Type B pancreatic cell (in vitro differentiated cells): ENCODE data around the gene TSPAN2. TPM values are rescaled to one million over a fixed set of nuclear protein-coding genes. Genes with fewer than 3 reads are reported as not detected.

Source experiments
- DNase-seq: peaks from one replicate; pipeline ENCODE4 v3.0.0; 2021; ENCODE audit warnings: mixed read lengths; ENCODE audit not compliant: unreplicated experiment; ENCODE audit errors: extremely low spot score
- H3K27ac Mint-ChIP-seq: 2 replicates; pipeline ENCODE4 v1.8.0; 2021; ENCODE audit warnings: mild to moderate bottlenecking, mixed read lengths
- H3K27me3 Mint-ChIP-seq: 2 replicates; pipeline ENCODE4 v1.8.0; 2021; ENCODE audit warnings: mixed read lengths
- H3K36me3 Mint-ChIP-seq: 2 replicates; pipeline ENCODE4 v1.8.0; 2021; ENCODE audit warnings: mixed read lengths
- H3K4me1 Mint-ChIP-seq: one replicate; pipeline ENCODE4 v1.8.0; 2021; ENCODE audit warnings: mixed read lengths; ENCODE audit not compliant: unreplicated experiment
- H3K4me3 Mint-ChIP-seq: 2 replicates; pipeline ENCODE4 v1.8.0; 2021; ENCODE audit warnings: mild to moderate bottlenecking, mixed read lengths
- H3K9me3 Mint-ChIP-seq: 2 replicates; pipeline ENCODE4 v1.8.0; 2021; ENCODE audit warnings: mixed read lengths
- total RNA-seq: library from RNA; stranded (reverse); gene quantifications from 2 replicates; pipeline ENCODE4 v1.2.1, GENCODE V29; 2021; ENCODE audit warnings: low replicate concordance
- TF ChIP-seq, protein P1 (sequence below): fragments of 200-600 bp; sonication (generic); conservative IDR thresholded peaks from 2 replicates; pipeline ENCODE4 v1.5.0; 2021; ENCODE audit warnings: antibody characterized with exemption, mild to moderate bottlenecking

Gene TSPAN2
- total RNA-seq, 1 donor from 2014 or later = 29.6 TPM

DNA sequence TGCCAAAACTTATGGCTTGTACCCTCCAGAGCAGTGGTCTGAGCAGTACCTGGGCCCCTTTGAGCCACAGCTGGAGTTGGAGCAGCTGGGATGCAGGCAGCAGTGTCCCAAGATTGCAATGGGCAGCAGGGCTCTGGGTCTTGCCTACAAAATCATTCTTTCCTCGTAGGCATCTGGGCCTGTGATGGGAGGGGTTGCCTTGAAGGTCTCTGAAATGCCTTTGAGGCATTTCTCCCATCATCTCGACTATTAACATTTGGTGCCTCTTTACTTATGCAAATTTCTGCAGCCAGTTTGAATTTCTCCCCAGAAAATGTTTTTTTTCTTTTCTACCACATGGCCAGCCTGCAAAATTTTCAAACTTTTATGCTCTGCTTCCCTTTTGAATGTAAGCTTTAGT lies 31.0 kb upstream of the TSPAN2 start:
- Mint-ChIP-seq H3K4me1 (peaks cover 4% of the 10 kb centered on the region), H3K9me3 (peaks cover 37% of the 10 kb centered on the region)
- DNase-seq = no peak

DNA sequence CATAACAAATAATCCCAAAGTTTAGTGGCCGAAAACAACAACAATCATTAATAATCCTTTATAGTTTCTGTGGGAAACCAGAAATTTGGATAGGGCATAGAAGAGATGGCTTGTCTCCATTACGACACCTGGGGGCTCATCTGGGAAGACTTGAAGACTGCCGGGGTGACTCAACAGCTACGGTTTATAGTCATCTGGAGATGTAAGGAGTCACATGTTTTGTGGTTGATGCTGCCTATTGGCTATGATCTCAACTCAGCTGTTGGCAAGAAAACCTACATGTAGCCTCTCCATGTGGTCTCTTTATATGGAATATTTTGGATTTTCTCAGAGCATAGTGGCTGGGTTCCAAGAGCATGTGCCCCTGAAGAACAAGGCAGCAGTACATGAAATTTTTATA lies 29.3 kb upstream of the TSPAN2 start:
- H3K4me1 Mint-ChIP-seq = peaks cover 5% of the 10 kb centered on the region
- TF ChIP-seq, protein P1, sequence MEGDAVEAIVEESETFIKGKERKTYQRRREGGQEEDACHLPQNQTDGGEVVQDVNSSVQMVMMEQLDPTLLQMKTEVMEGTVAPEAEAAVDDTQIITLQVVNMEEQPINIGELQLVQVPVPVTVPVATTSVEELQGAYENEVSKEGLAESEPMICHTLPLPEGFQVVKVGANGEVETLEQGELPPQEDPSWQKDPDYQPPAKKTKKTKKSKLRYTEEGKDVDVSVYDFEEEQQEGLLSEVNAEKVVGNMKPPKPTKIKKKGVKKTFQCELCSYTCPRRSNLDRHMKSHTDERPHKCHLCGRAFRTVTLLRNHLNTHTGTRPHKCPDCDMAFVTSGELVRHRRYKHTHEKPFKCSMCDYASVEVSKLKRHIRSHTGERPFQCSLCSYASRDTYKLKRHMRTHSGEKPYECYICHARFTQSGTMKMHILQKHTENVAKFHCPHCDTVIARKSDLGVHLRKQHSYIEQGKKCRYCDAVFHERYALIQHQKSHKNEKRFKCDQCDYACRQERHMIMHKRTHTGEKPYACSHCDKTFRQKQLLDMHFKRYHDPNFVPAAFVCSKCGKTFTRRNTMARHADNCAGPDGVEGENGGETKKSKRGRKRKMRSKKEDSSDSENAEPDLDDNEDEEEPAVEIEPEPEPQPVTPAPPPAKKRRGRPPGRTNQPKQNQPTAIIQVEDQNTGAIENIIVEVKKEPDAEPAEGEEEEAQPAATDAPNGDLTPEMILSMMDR = no peak

More for the DNA sequence above, 31.0 kb upstream of the TSPAN2 start:
- Mint-ChIP-seq H3K36me3 (no peaks in the 10 kb centered on the region), H3K4me3 (no peak overlapping the region), H3K27me3 (no peaks in the 10 kb centered on the region), H3K27ac (no peak overlapping the region)
- TF ChIP-seq, protein P1 = no peak

DNA sequence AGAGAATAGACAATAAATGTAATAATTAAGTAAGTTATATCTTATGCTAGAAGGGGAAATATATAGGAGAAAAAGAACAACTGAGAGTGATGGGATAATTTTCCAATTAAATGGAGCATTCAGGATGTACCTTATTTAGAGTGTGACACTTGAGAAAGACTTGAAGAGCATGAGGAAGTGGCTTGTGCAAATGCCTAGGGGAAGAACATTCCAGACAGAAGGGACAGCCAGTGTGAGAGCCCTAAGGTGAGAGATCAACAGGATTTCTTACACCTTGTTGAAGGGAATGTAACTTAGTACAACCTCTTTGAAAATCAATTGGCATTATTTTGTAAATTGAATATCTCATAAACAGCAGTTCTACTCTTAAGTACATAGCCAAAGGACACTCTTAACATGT lies 28.8 kb upstream of the TSPAN2 start:
- DNase-seq = no peak
- no peaks in the 10 kb centered on the region for H3K27me3 Mint-ChIP-seq
- H3K36me3 Mint-ChIP-seq = no peaks in the 10 kb centered on the region
- peak overlapping the region; percentile 86 for H3K27ac Mint-ChIP-seq
- H3K9me3 Mint-ChIP-seq = peaks cover 24% of the 10 kb centered on the region
- TF ChIP-seq, protein P1 = no peak
- peaks cover 10% of the 10 kb centered on the region for H3K4me1 Mint-ChIP-seq
- no peak overlapping the region for H3K4me3 Mint-ChIP-seq

More for the DNA sequence above, 29.3 kb upstream of the TSPAN2 start:
- H3K36me3 Mint-ChIP-seq = no peaks in the 10 kb centered on the region
- no peak overlapping the region for H3K27ac Mint-ChIP-seq
- H3K9me3 Mint-ChIP-seq = peaks cover 26% of the 10 kb centered on the region
- H3K27me3 Mint-ChIP-seq = no peaks in the 10 kb centered on the region
- no peak for DNase-seq
- H3K4me3 Mint-ChIP-seq = no peak overlapping the region

DNA sequence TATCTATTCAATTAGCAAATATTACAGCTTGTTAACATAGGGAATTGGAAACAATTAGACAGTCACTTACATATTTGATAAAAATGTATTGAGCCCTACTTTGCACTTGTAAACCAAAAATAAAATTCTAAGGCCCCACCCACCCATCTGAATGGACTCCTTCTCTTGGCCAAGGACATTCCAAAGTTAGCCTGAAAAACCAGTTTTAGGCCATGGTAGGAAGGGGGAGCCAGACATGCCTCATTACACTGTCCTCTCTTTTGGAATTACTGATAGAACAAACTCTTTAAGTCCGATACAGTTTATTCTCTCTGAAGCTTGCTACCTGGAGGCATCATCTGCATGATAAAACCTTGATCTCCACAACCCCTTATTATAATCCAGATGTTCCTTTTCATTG lies 28.0 kb upstream of the TSPAN2 start:
- peaks cover 22% of the 10 kb centered on the region for H3K9me3 Mint-ChIP-seq
- peak overlapping the region; percentile 86 for H3K27ac Mint-ChIP-seq
- H3K36me3 Mint-ChIP-seq = no peaks in the 10 kb centered on the region
- peaks cover 10% of the 10 kb centered on the region for H3K4me1 Mint-ChIP-seq
- H3K27me3 Mint-ChIP-seq = no peaks in the 10 kb centered on the region
- TF ChIP-seq, protein P1 = no peak
- peak overlapping the region; percentile 47 for H3K4me3 Mint-ChIP-seq
- no peak for DNase-seq

DNA sequence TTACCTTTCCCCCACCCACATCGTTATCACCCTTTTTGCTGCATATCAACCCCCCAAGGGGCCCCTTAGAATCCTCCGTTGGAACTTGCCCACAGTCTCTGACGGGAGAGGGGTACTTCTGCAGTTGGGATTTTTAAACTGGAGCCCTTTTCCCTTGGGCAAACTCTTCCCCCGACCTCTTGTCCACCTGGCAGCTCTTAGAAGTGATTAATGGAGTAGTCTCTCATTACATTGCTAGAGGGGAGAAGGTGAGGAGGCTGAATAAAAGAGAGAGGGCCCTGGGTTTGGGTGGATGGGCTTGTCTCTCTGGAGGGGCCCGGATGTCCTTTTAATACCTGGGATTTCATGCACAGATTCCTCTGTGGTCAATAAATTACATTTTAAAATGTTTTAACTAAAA lies 27.2 kb upstream of the TSPAN2 start:
- Mint-ChIP-seq H3K9me3 (peaks cover 15% of the 10 kb centered on the region), H3K27ac (no peak overlapping the region), H3K36me3 (no peaks in the 10 kb centered on the region), H3K4me3 (no peak overlapping the region), H3K27me3 (no peaks in the 10 kb centered on the region), H3K4me1 (peaks cover 10% of the 10 kb centered on the region)
- DNase-seq = no peak
- TF ChIP-seq, protein P1 = no peak
